HEK293 (cell line): ENCODE data around the gene CTDSP1.

Experiments used
- CTCF ChIA-PET: fragments of 350-600 bp; formaldehyde crosslinking; extraction: SDS; loops from one replicate; lab custom pipeline; 2021; ENCODE audit warnings: antibody characterized with exemption; lab: Yijun Ruan, JAX
- POLR2A ChIA-PET: fragments of 300-600 bp; formaldehyde crosslinking; extraction: SDS; loops from one replicate; lab custom pipeline; 2020; ENCODE audit warnings: antibody characterized with exemption, inconsistent platforms; lab: Yijun Ruan, JAX
- H3K27ac ChIP-seq: fragments of 200-500 bp; sonication (Bioruptor generic); 2 replicates; pipeline ENCODE4 v1.5.1; 2014; ENCODE audit warnings: low read depth, low read length, control low read depth, inconsistent platforms; ENCODE audit errors: extremely low read depth
- H3K36me3 ChIP-seq, 2 experiments: fragments of 200-500 bp in 1 of 2; sonication (Bioruptor generic) in 1 of 2; 1 replicate in 1 of 2; 2 replicates in 1 of 2; pipeline ENCODE4 v1.5.1; 2014 to 2017; ENCODE audit warnings: inconsistent platforms in 2 of 2, low read length in 2 of 2; ENCODE audit not compliant: control insufficient read depth in 2 of 2, insufficient read depth in 1 of 2
- H3K4me1 ChIP-seq: fragments of 200-500 bp; sonication (Bioruptor generic); 2 replicates; pipeline ENCODE4 v1.5.1; 2014; ENCODE audit warnings: mild to moderate bottlenecking, low read length, inconsistent platforms; ENCODE audit not compliant: control insufficient read depth, insufficient read depth
- H3K4me3 ChIP-seq: 2 replicates; pipeline ENCODE4 v1.5.1; 2011; ENCODE audit warnings: low read depth, mild to moderate bottlenecking, control low read depth, low read length, moderate library complexity
- H3K9me3 ChIP-seq: fragments of 200-500 bp; sonication (Bioruptor generic); 2 replicates; pipeline ENCODE4 v1.5.1; 2014; ENCODE audit warnings: low read depth, low read length, inconsistent platforms; ENCODE audit not compliant: control insufficient read depth, insufficient read depth
- BCL11B ChIP-seq: fragments of 450-650 bp; formaldehyde crosslinking; IDR thresholded peaks from 2 replicates; pipeline ENCODE4 v1.5.1; 2016; ENCODE audit warnings: low read depth, missing biosample characterization, missing genetic modification characterization
- HIC1 ChIP-seq: fragments of 450-650 bp; formaldehyde crosslinking; IDR thresholded peaks from 2 replicates; pipeline ENCODE4 v1.5.1; 2016; ENCODE audit warnings: missing biosample characterization, missing genetic modification characterization
- KLF9 ChIP-seq: fragments of 450-650 bp; formaldehyde crosslinking; IDR thresholded peaks from 2 replicates; pipeline ENCODE4 v1.5.1; 2016; ENCODE audit warnings: missing biosample characterization, missing genetic modification characterization, low read depth
- REST ChIP-seq: fragments of 450-650 bp; formaldehyde crosslinking; IDR thresholded peaks from 2 replicates; pipeline ENCODE4 v1.5.1; 2016; ENCODE audit warnings: missing biosample characterization, missing genetic modification characterization
- ZNF248 ChIP-seq: fragments of 450-650 bp; formaldehyde crosslinking; IDR thresholded peaks from 2 replicates; pipeline ENCODE4 v1.5.1; 2017; ENCODE audit warnings: missing biosample characterization, missing genetic modification characterization
- ZNF585B ChIP-seq: fragments of 450-650 bp; formaldehyde crosslinking; IDR thresholded peaks from 2 replicates; pipeline ENCODE4 v1.5.1; 2016; ENCODE audit warnings: missing biosample characterization, missing genetic modification characterization
- ZNF596 ChIP-seq: fragments of 450-650 bp; IDR thresholded peaks from 2 replicates; pipeline ENCODE4 v1.5.0; 2018; ENCODE audit warnings: missing biosample characterization, mild to moderate bottlenecking, missing genetic modification characterization, moderate library complexity
- ZNF629 ChIP-seq: fragments of 450-650 bp; formaldehyde crosslinking; IDR thresholded peaks from 2 replicates; pipeline ENCODE4 v1.5.1; 2017; ENCODE audit warnings: missing biosample characterization, missing genetic modification characterization
- ZNF707 ChIP-seq: fragments of 450-650 bp; formaldehyde crosslinking; IDR thresholded peaks from 2 replicates; pipeline ENCODE4 v1.5.1; 2016; ENCODE audit warnings: missing biosample characterization, missing genetic modification characterization
- ZNF792 ChIP-seq: fragments of 450-650 bp; formaldehyde crosslinking; IDR thresholded peaks from 2 replicates; pipeline ENCODE4 v1.5.1; 2016; ENCODE audit warnings: missing biosample characterization, missing genetic modification characterization
- ZSCAN4 ChIP-seq: fragments of 450-650 bp; formaldehyde crosslinking; IDR thresholded peaks from 2 replicates; pipeline ENCODE4 v1.5.1; 2017; ENCODE audit warnings: missing biosample characterization, missing genetic modification characterization
- TF ChIP-seq, protein P1 (sequence below): fragments of 450-650 bp; formaldehyde crosslinking; IDR thresholded peaks from 2 replicates; pipeline ENCODE4 v1.5.1; 2016; ENCODE audit warnings: missing biosample characterization, missing genetic modification characterization
- TF ChIP-seq, protein P2 (sequence below): fragments of 450-650 bp; formaldehyde crosslinking; IDR thresholded peaks from 2 replicates; pipeline ENCODE4 v1.5.1; 2016; ENCODE audit warnings: missing biosample characterization, missing genetic modification characterization

CTDSP1 gene

GRCh38 chr2:218378053-218378452 is 21.6 kb upstream of the CTDSP1 start:
- POLR2A ChIA-PET = interaction anchor here (0.5 kb wide), 1 partner anchor 22 kb away, joined by 3 read pairs; the partner anchor contains the start of gene CTDSP1
- Histone ChIP-seq H3K4me3 (no peak overlapping the region), H3K4me1 (no peaks in the 10 kb centered on the region), H3K27ac (no peak overlapping the region), H3K9me3 (no peaks in the 10 kb centered on the region), H3K36me3 (no peaks in the 10 kb centered on the region; a peak in 1 of 3 replicates)
- TF ChIP-seq REST (tag by site-specific recombination) (no peak), HIC1 (tag by site-specific recombination) (no peak), ZNF707 (tag by site-specific recombination) (no peak), ZNF629 (tag by site-specific recombination) (no peak)
- TF ChIP-seq, protein P1, sequence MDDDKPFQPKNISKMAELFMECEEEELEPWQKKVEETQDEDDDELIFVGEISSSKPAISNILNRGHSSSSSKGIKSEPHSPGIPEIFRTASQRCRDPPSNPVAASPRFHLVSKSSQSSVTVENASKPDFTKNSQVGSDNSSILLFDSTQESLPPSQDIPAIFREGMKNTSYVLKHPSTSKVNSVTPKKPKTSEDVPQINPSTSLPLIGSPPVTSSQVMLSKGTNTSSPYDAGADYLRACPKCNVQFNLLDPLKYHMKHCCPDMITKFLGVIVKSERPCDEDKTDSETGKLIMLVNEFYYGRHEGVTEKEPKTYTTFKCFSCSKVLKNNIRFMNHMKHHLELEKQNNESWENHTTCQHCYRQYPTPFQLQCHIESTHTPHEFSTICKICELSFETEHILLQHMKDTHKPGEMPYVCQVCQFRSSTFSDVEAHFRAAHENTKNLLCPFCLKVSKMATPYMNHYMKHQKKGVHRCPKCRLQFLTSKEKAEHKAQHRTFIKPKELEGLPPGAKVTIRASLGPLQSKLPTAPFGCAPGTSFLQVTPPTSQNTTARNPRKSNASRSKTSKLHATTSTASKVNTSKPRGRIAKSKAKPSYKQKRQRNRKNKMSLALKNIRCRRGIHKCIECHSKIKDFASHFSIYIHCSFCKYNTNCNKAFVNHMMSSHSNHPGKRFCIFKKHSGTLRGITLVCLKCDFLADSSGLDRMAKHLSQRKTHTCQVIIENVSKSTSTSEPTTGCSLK = no peak
- TF ChIP-seq, protein P2, sequence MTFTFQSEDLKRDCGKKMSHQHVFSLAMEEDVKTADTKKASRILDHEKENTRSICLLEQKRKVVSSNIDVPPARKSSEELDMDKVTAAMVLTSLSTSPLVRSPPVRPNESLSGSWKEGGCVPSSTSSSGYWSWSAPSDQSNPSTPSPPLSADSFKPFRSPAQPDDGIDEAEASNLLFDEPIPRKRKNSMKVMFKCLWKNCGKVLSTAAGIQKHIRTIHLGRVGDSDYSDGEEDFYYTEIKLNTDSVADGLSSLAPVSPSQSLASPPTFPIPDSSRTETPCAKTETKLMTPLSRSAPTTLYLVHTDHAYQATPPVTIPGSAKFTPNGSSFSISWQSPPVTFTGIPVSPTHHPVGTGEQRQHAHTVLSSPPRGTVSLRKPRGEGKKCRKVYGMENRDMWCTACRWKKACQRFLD (tag by site-specific recombination) = no peak
- CTCF ChIA-PET = interaction anchor here (1.3 to 1.6 kb wide), 2 partner anchors 76 to 85 kb away, joined by 4 to 6 read pairs; no protein-coding TSS in a partner anchor

GRCh38 chr2:218381916-218382366 is 17.7 kb upstream of the CTDSP1 start, which contains the start of gene SLC11A1:
TSS of gene SLC11A1 (plus strand) at chr2:218382273. CDS start at chr2:218382369, 96 bp downstream.
- CTCF ChIA-PET = no interaction called here
- TF ChIP-seq ZNF585B (tag by site-specific recombination) (no peak), ZNF248 (no peak), ZNF792 (no peak), KLF9 (tag by site-specific recombination) (0 out of 2 replicates have a peak, but pooled peaks have one; percentile 57), BCL11B (tag by site-specific recombination) (no peak), ZSCAN4 (tag by site-specific recombination) (0 out of 2 replicates have a peak, but pooled peaks have one; percentile 37), ZNF596 (tag by site-specific recombination) (no peak)
- TF ChIP-seq, all 188 proteins: peak for 2
- Histone ChIP-seq H3K9me3 (no peaks in the 10 kb centered on the region), H3K27ac (no peak within 1 kb of the TSS), H3K36me3 (no peaks in the 10 kb centered on the region; a peak in 1 of 3 replicates), H3K4me3 (no peak within 1 kb of the TSS), H3K4me1 (no peaks in the 10 kb centered on the region)
- POLR2A ChIA-PET = no interaction called here
